Liver (tissue), 9 donors: ENCODE results near the gene BLACAT1. TPM values are rescaled to one million over a fixed set of nuclear protein-coding genes. Genes with fewer than 3 reads are reported as not detected.

ENCODE experiments used
- DNase-seq: peaks from one replicate; pipeline ENCODE4 v3.0.0-alpha.2; 2017; ENCODE audit warnings: low spot score
- H3K27ac ChIP-seq, 2 donors: one replicate each; pipeline ENCODE4 v1.7.0; 2013; ENCODE audit warnings: inconsistent platforms in 2 of 2, low read length in 2 of 2, control low read depth in 1 of 2, low read depth in 1 of 2, mild to moderate bottlenecking in 1 of 2
- H3K27me3 ChIP-seq, 4 donors: one replicate each; pipeline versions ENCODE4 v1.6.1 to v1.7.0; 2013; ENCODE audit warnings: low read length in 3 of 4, inconsistent platforms in 1 of 4, mild to moderate bottlenecking in 1 of 4, moderate library complexity in 1 of 4; ENCODE audit not compliant: control insufficient read depth in 4 of 4, insufficient read depth in 4 of 4
- H3K36me3 ChIP-seq, 4 donors: one replicate each; pipeline versions ENCODE4 v1.6.1 to v1.7.0; 2013; ENCODE audit warnings: low read length in 3 of 4, mild to moderate bottlenecking in 3 of 4, low read depth in 1 of 4, moderate library complexity in 1 of 4; ENCODE audit not compliant: control insufficient read depth in 4 of 4, insufficient read depth in 3 of 4
- H3K4me1 ChIP-seq, 4 donors: one replicate each; pipeline versions ENCODE4 v1.6.1 to v1.7.0; 2013; ENCODE audit warnings: low read length in 3 of 4, mild to moderate bottlenecking in 3 of 4, moderate library complexity in 1 of 4; ENCODE audit not compliant: control insufficient read depth in 4 of 4, insufficient read depth in 4 of 4
- H3K4me3 ChIP-seq, 3 donors: one replicate each; pipeline versions ENCODE4 v1.6.1 to v1.7.0; 2013; ENCODE audit warnings: low read length in 3 of 3, control low read depth in 1 of 3, low read depth in 1 of 3, mild to moderate bottlenecking in 1 of 3
- H3K9ac ChIP-seq, 2 donors: one replicate each; pipeline ENCODE4 v1.7.0; 2013; ENCODE audit warnings: low read length in 2 of 2, mild to moderate bottlenecking in 2 of 2, moderate library complexity in 2 of 2, control low read depth in 1 of 2, low read depth in 1 of 2
- H3K9me3 ChIP-seq, 4 donors: one replicate each; pipeline versions ENCODE4 v1.6.1 to v1.7.0; 2013; ENCODE audit warnings: low read length in 3 of 4; ENCODE audit not compliant: control insufficient read depth in 4 of 4
- EGR1 ChIP-seq, 2 donors: IDR thresholded peaks; 2 replicates each; pipeline ENCODE4 v1.6.1; 2016 to 2018; ENCODE audit warnings: antibody characterized with exemption in 2 of 2, low read depth in 2 of 2
- FOXA1 ChIP-seq: IDR thresholded peaks from 2 replicates; pipeline ENCODE4 v1.6.1; 2016; ENCODE audit warnings: antibody characterized with exemption
- FOXA2 ChIP-seq: IDR thresholded peaks from 2 replicates; pipeline ENCODE4 v1.6.1; 2016; ENCODE audit warnings: antibody characterized with exemption
- GABPA ChIP-seq, 2 donors: IDR thresholded peaks in 1 of 2; conservative IDR thresholded peaks in 1 of 2; 2 replicates each; pipeline ENCODE4 v1.6.1; 2016; ENCODE audit warnings: antibody characterized with exemption in 2 of 2, mild to moderate bottlenecking in 1 of 2, moderate library complexity in 1 of 2
- HNF4A ChIP-seq, 2 donors: conservative IDR thresholded peaks; 2 replicates each; pipeline ENCODE4 v1.6.1; 2016; ENCODE audit warnings: antibody characterized with exemption in 2 of 2, mild to moderate bottlenecking in 2 of 2
- HNF4G ChIP-seq: IDR thresholded peaks from 2 replicates; pipeline ENCODE4 v1.6.1; 2016; ENCODE audit warnings: antibody characterized with exemption
- JUND ChIP-seq, 2 donors: IDR thresholded peaks; 2 replicates each; pipeline ENCODE4 v1.6.1; 2016; ENCODE audit warnings: antibody characterized with exemption in 2 of 2
- NR2F2 ChIP-seq: IDR thresholded peaks from 2 replicates; pipeline ENCODE4 v1.6.1; 2016; ENCODE audit warnings: antibody characterized with exemption
- RAD21 ChIP-seq, 2 donors: IDR thresholded peaks; 2 replicates each; pipeline ENCODE4 v1.6.1; 2016; ENCODE audit warnings: antibody characterized with exemption in 2 of 2, mild to moderate bottlenecking in 2 of 2
- REST ChIP-seq: IDR thresholded peaks from 2 replicates; pipeline ENCODE4 v1.6.1; 2016; ENCODE audit warnings: antibody characterized with exemption, mild to moderate bottlenecking
- RXRA ChIP-seq, 2 donors: IDR thresholded peaks; 2 replicates each; pipeline ENCODE4 v1.6.1; 2017 to 2018; ENCODE audit warnings: antibody characterized with exemption in 2 of 2, mild to moderate bottlenecking in 1 of 2
- SP1 ChIP-seq: IDR thresholded peaks from 2 replicates; pipeline ENCODE4 v1.6.1; 2018; ENCODE audit warnings: antibody characterized with exemption, mild to moderate bottlenecking
- TAF1 ChIP-seq: conservative IDR thresholded peaks from 2 replicates; pipeline ENCODE4 v1.6.1; 2016; ENCODE audit warnings: antibody characterized with exemption, mild to moderate bottlenecking
- YY1 ChIP-seq: IDR thresholded peaks from 2 replicates; pipeline ENCODE4 v1.6.1; 2016; ENCODE audit warnings: antibody characterized with exemption, mild to moderate bottlenecking
- ZBTB33 ChIP-seq: IDR thresholded peaks from 2 replicates; pipeline ENCODE4 v1.6.1; 2016; ENCODE audit warnings: antibody characterized with exemption
- WGBS: extraction: QIAGEN DNeasy Blood & Tissue Kit; methylation state at CpG from one replicate; pipeline ENCODE4 v1.1.7; 2013; 5-methylcytosine and 5-hydroxymethylcytosine counted together
- polyA plus RNA-seq, 2 donors: library from polyadenylated mRNA; stranded (reverse) in 1 of 2; unstranded in 1 of 2; fragments of 200-250 nt in 1 of 2; fragments of >200 nt in 1 of 2; fragmentation: Nextera tagmentation in 1 of 2; extraction: Ambion mirVana in 1 of 2; gene quantifications; one replicate each; pipeline versions ENCODE4 v1.2.1 to v1.2.3, GENCODE V29; 2013 to 2015
- total RNA-seq, 2 donors: library from RNA; depleted of rRNA; stranded (reverse); fragments of >200 nt; gene quantifications; one replicate each; pipeline ENCODE4 v1.2.3, GENCODE V29; 2014
- TF ChIP-seq, protein P1 (sequence below): fragments of 150-350 bp; IDR thresholded peaks from 2 replicates; pipeline ENCODE4 v1.5.1; 2017; ENCODE audit warnings: improper control_type of control experiment, low read depth, low read length; ENCODE audit not compliant: missing input control
- TF ChIP-seq, protein P2 (sequence below): IDR thresholded peaks from 2 replicates; pipeline ENCODE4 v1.6.1; 2016; ENCODE audit warnings: antibody characterized with exemption
- TF ChIP-seq, protein P3 (sequence below): IDR thresholded peaks from 2 replicates; pipeline ENCODE4 v1.6.1; 2016; ENCODE audit warnings: antibody characterized with exemption
- donor health status: healthy.
- donor health status: healthy.
- donor health status: healthy.
- donor health status: healthy.
- donor health status: healthy.

Gene BLACAT1
- total and polyA plus RNA-seq, 4 donors: not detected

DNA sequence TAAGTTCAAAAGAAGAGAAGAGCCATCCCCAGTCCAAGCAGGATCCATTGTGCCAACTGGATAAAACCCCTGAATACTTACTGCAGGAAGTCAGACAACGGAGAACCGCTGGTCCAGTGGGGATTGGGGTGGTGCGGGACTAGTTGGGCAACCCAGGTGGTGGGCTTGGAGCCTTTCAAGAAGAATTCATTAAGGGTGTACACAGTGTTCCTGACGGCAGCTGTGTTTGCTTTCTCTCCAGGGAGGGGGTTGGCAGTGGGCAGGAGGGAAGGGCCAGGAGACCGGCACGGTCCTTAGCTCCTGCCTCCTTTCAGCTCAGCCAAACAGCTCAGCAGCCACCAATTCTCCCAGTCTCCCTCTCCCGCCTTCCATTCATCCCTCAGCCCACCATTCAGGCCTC, 41.5 kb upstream of the BLACAT1 start:
- H3K27me3 ChIP-seq: no peaks in the 10 kb centered on the region
- H3K9me3 ChIP-seq: no peaks in the 10 kb centered on the region
- H3K9ac ChIP-seq: no peak overlapping the region
- TF ChIP-seq GABPA (IDR thresholded peaks at IDR 0.05 in 1 of 2, conservative IDR thresholded peaks at IDR 0.05 in 1 of 2) (no peak), HNF4A (conservative IDR thresholded peaks at IDR 0.05) (no peak), FOXA2 (no peak), EGR1 (IDR thresholded peaks at IDR 0.05; ENCODE audit: low read depth in 2 of 2) (no peak), NR2F2 (no peak), ZBTB33 (no peak), SP1 (no peak), YY1 (no peak), REST (no peak), FOXA1 (no peak), RAD21 (IDR thresholded peaks at IDR 0.05) (no peak), RXRA (IDR thresholded peaks at IDR 0.05) (no peak), TAF1 (no peak), JUND (IDR thresholded peaks at IDR 0.05) (no peak), HNF4G (no peak)
- TF ChIP-seq, protein P1, sequence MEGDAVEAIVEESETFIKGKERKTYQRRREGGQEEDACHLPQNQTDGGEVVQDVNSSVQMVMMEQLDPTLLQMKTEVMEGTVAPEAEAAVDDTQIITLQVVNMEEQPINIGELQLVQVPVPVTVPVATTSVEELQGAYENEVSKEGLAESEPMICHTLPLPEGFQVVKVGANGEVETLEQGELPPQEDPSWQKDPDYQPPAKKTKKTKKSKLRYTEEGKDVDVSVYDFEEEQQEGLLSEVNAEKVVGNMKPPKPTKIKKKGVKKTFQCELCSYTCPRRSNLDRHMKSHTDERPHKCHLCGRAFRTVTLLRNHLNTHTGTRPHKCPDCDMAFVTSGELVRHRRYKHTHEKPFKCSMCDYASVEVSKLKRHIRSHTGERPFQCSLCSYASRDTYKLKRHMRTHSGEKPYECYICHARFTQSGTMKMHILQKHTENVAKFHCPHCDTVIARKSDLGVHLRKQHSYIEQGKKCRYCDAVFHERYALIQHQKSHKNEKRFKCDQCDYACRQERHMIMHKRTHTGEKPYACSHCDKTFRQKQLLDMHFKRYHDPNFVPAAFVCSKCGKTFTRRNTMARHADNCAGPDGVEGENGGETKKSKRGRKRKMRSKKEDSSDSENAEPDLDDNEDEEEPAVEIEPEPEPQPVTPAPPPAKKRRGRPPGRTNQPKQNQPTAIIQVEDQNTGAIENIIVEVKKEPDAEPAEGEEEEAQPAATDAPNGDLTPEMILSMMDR: no peak
- TF ChIP-seq, protein P2, sequence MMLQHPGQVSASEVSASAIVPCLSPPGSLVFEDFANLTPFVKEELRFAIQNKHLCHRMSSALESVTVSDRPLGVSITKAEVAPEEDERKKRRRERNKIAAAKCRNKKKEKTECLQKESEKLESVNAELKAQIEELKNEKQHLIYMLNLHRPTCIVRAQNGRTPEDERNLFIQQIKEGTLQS: no peak
- TF ChIP-seq, protein P3, sequence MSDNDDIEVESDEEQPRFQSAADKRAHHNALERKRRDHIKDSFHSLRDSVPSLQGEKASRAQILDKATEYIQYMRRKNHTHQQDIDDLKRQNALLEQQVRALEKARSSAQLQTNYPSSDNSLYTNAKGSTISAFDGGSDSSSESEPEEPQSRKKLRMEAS: no peak
- H3K4me3 ChIP-seq: no peak overlapping the region
- H3K4me1 ChIP-seq: peaks cover 0 to 16% (median 12%) of the 10 kb centered on the region in 4 donors
- no peak for DNase-seq
- WGBS: 88% methylated on average over 7 of the region's 7 CpGs
- H3K36me3 ChIP-seq: no peaks in the 10 kb centered on the region
- no peak overlapping the region for H3K27ac ChIP-seq
